ENCODE data around the gene FAM110C. TPM values are rescaled to one million over a fixed set of nuclear protein-coding genes. Genes with fewer than 3 reads are reported as not detected.

FAM110C gene, protein sequence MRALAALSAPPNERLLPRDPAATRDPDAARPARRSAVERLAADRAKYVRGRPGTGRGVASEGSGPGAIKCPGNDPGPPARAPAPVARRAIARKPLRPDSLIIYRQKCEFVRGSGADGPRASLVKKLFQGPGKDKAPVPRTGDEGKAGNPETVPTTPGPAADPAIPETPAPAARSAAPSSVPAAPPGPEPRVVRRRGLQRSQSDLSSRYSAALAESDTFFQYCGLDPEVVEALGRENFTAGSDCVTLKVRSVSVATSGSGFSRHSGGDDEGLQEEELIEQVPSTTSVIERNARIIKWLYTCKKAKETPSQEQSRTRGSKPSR
- total RNA-seq, result 10 to 100 TPM in 3 of 4 donors, 1 to 10 TPM in 1; 5.0 to 39.2 (median 28.3) TPM

DNA sequence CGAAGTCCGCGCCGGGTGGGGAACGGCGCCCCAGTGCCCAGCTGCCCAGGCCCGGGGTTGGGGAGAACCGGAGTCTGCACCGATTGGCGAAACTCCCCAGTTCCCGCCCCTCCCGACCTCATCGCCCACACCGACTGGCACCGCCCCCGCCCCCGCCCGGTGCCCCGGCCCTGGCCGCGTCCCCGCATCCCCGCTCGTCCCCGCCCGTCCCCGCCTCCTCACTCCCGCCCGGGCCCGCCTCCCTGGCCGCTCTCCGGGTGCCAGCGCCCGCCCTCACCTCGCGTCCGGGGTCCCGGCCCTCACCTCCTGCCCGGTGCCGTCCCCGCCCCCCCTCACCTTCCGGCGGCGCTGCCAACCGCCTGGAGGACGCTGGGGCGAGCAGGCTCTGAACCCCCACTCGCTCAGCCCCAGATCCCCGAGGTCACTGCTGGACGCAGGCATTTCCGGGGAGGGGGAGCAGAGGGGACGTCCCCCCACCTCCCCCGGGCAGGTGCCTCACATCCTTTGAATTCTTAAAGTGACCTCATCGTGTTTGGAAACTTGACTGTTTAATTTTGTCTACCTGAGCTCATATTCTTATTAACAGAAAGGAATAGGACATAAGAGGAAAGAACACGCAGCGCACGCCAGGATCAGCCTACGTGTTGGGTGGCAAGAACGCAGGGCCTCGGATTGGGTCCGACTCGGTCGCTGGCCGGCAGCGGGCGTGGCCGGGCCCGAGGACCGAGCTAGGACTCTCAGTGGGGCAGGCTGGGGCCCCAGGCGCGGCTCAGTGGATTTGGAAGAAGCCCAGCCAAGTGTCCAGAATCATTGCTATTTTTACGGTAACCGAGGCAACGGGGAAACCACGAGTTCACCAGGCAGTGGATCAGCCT, at the start of gene FAM110C:
Gene FAM110C, minus strand, starts transcription at position 35 of the 875 bp plus-strand sequence. CDS start 120 bp downstream, outside the sequence.
- DNase-seq, result peak in 2 of 3 donors; percentile 90 to 97
- H3K27me3 ChIP-seq, result peaks cover 0 to 11% of the 10 kb centered on the region in 2 donors

DNA sequence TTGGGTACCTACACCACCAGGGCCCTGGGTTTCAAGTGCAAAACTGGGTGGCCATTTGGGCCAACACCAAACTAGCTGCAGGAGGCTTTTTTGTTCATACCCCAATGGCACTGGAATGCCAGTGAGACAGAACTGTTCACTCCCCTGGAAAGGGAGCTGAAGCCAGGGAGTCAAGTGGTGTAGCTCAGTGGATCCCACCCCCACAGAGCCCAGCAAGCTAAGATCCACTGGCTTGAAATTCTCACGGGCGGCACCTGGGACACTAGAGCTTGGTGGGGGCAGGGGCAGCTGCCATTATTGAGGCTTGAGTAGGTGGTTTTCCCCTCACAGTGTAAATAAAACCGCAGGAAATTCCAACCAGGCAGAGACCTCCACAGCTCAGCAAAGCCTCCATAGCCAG, 46.0 kb upstream of the FAM110C start:
- Histone ChIP-seq H3K4me1 (no peaks in the 10 kb centered on the region), H3K4me3 (no peak overlapping the region), H3K36me3 (no peaks in the 10 kb centered on the region), H3K27me3 (no peaks in the 10 kb centered on the region), H3K27ac (no peak overlapping the region), H3K9me3 (peaks cover 0 to 5% (median 0%) of the 10 kb centered on the region in 4 donors)
- TF ChIP-seq, protein P1, sequence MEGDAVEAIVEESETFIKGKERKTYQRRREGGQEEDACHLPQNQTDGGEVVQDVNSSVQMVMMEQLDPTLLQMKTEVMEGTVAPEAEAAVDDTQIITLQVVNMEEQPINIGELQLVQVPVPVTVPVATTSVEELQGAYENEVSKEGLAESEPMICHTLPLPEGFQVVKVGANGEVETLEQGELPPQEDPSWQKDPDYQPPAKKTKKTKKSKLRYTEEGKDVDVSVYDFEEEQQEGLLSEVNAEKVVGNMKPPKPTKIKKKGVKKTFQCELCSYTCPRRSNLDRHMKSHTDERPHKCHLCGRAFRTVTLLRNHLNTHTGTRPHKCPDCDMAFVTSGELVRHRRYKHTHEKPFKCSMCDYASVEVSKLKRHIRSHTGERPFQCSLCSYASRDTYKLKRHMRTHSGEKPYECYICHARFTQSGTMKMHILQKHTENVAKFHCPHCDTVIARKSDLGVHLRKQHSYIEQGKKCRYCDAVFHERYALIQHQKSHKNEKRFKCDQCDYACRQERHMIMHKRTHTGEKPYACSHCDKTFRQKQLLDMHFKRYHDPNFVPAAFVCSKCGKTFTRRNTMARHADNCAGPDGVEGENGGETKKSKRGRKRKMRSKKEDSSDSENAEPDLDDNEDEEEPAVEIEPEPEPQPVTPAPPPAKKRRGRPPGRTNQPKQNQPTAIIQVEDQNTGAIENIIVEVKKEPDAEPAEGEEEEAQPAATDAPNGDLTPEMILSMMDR (IDR thresholded peaks at IDR 0.05), result no peak
- no peak for TF ChIP-seq POLR2A (IDR thresholded peaks at IDR 0.05)
- no peak for DNase-seq

More for the DNA sequence above, at the start of gene FAM110C:
- no peaks in the 10 kb centered on the region for H3K9me3 ChIP-seq
- peak within 1 kb of the TSS; percentile 0 to 98 (median 90) for H3K27ac ChIP-seq
- TF ChIP-seq, protein P1 (IDR thresholded peaks at IDR 0.05), result no peak
- no peak for TF ChIP-seq POLR2A (IDR thresholded peaks at IDR 0.05)
- H3K4me3 ChIP-seq, result peak within 1 kb of the TSS; percentile 45 to 93 (median 64)
- peaks cover 0 to 11% (median 0%) of the 10 kb centered on the region in 3 donors for H3K36me3 ChIP-seq
- H3K4me1 ChIP-seq, result peaks cover 0 to 4% (median 0%) of the 10 kb centered on the region in 4 donors

DNA sequence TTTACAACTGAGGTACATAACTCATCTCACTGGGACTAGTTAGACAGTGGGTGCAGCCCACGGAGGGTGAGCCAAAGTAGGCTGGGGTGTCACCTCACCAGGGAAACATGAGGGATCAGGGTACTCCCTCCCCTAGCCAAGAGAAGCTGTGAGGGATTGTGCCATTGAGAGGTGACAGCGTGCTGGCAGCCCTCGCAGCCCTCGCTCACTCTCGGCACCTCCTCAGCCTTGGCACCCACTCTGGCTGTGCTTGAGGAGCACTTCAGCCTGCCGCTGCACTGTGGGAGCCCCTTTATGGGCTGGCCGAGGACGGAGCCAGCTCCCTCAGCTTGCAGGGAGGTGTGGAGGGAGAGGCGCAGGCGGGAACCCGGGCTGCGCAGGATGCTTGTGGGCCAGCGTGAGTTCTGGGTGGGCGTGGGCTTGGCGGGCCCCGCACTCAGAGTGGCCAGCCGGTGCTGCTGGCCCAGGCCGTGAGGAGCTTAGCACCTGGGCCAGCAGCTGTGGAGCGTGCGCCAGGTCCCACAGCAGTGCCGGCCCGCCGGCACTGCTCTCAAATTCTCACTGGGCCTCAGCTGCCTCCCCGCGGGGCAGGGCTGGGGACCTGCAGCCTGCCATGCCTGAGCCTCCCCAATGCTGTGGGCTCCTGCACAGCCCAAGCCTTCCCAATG, 44.5 kb upstream of the FAM110C start:
- Histone ChIP-seq H3K27ac (no peak overlapping the region), H3K36me3 (no peaks in the 10 kb centered on the region), H3K9me3 (peaks cover 0 to 5% (median 0%) of the 10 kb centered on the region in 4 donors), H3K4me3 (no peak overlapping the region), H3K4me1 (no peaks in the 10 kb centered on the region), H3K27me3 (no peaks in the 10 kb centered on the region)
- TF ChIP-seq, protein P1 (IDR thresholded peaks at IDR 0.05), result no peak
- no peak for TF ChIP-seq POLR2A (IDR thresholded peaks at IDR 0.05)
- DNase-seq, result no peak

DNA sequence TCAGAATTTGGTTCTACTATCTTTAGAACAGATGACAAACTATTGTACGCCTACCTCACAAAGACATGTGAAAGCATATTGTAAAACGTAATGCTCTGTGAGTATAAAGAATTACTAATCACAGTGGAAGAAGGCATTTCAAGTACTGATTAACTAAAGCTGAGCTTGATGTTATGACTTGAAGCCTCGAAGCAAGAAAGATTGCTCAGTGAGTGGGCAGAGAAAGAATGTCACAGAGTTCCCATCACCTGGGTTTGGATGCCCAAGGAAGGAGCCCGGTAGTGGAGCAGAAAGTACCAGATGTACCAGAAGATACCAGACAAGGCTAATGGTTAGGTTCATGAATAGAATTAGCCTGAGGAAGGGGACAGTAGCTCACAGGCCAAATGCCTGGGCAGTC, 39.5 kb upstream of the FAM110C start:
- Histone ChIP-seq H3K4me1 (no peaks in the 10 kb centered on the region), H3K27me3 (no peaks in the 10 kb centered on the region), H3K27ac (no peak overlapping the region), H3K36me3 (no peaks in the 10 kb centered on the region), H3K9me3 (peaks cover 0 to 1% (median 0%) of the 10 kb centered on the region in 4 donors), H3K4me3 (no peak overlapping the region)
- no peak for DNase-seq
- no peak for TF ChIP-seq POLR2A (IDR thresholded peaks at IDR 0.05)
- TF ChIP-seq, protein P1 (IDR thresholded peaks at IDR 0.05), result no peak

DNA sequence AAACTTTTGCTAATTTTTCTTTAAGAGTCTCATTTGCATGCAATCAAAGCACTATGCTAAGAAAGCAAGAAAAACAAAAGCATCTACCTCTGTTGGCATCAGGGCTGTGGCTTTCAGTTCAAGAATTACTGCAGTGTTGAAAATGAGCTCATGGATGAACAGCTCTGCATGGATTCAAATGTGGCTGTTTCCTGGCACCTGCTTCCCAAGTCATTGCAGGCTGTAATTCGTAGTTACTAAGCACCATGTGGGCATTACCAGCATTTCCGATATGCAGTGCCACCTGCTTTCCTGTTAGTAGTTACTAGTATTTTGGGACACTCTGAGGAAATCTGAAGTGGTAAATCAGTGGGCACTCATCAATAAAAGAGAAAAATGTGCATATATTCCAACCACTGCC, 37.8 kb upstream of the FAM110C start:
- Histone ChIP-seq H3K4me1 (no peaks in the 10 kb centered on the region), H3K27me3 (no peaks in the 10 kb centered on the region), H3K9me3 (no peaks in the 10 kb centered on the region), H3K36me3 (no peaks in the 10 kb centered on the region), H3K27ac (no peak overlapping the region), H3K4me3 (no peak overlapping the region)
- TF ChIP-seq, protein P1 (IDR thresholded peaks at IDR 0.05), result no peak
- TF ChIP-seq POLR2A (IDR thresholded peaks at IDR 0.05), result no peak
- no peak for DNase-seq
